Measurements from ENCODE around the gene KRTAP9-1.
"Not testable (repeated sequence)": the region's sequence is repeated elsewhere in the genome, so short reads cannot be mapped to it uniquely, and the experiment has no call there.

The KRTAP9-1 gene

GRCh38 chr17:41184480-41184961, 5.2 kb upstream of the KRTAP9-1 start, which contains the start of gene KRTAP4-1:
Gene KRTAP4-1, minus strand, starts transcription at chr17:41184911. Its CDS starts 57 bp downstream, at chr17:41184854.
- DNase-seq: no peak

GRCh38 chr17:41185001-41185400, 4.7 kb upstream of the KRTAP9-1 start:
- DNase-seq: no peak

GRCh38 chr17:41186872-41187271, 2.8 kb upstream of the KRTAP9-1 start:
- no peak for DNase-seq

- no peak for DNase-seq
Measured at GRCh38 chr17:41190328-41190727, 641 bp downstream of the KRTAP9-1 start.

GRCh38 chr17:41196068-41196467, 6.4 kb downstream of the KRTAP9-1 start:
- no peak for DNase-seq

- no peak for DNase-seq
Measured at GRCh38 chr17:41199421-41200078, 9.9 kb downstream of the KRTAP9-1 start.

- no peak for DNase-seq
Measured at GRCh38 chr17:41211845-41212466, 22.3 kb downstream of the KRTAP9-1 start.

GRCh38 chr17:41212524-41213169, 23.0 kb downstream of the KRTAP9-1 start:
- no peak for DNase-seq

- DNase-seq: no peak
Measured at GRCh38 chr17:41215681-41216080, 26.0 kb downstream of the KRTAP9-1 start.

GRCh38 chr17:41223821-41224220, 34.1 kb downstream of the KRTAP9-1 start:
- DNase-seq: no peak

GRCh38 chr17:41226051-41226450, 36.4 kb downstream of the KRTAP9-1 start:
- DNase-seq: no peak

GRCh38 chr17:41226598-41227095, 37.0 kb downstream of the KRTAP9-1 start, which contains the start of gene KRTAP9-2:
Gene KRTAP9-2, plus strand, starts transcription at chr17:41226648. Its CDS starts 7 bp downstream, at chr17:41226655.
- DNase-seq: not testable (repeated sequence)

- DNase-seq: no peak
Measured at GRCh38 chr17:41230094-41230493, 40.4 kb downstream of the KRTAP9-1 start.

GRCh38 chr17:41231731-41232130, 42.0 kb downstream of the KRTAP9-1 start:
- DNase-seq: no peak

GRCh38 chr17:41232399-41233105, 42.9 kb downstream of the KRTAP9-1 start, which contains the start of gene KRTAP9-3:
Gene KRTAP9-3, plus strand, starts transcription at chr17:41232449. Its CDS starts 53 bp downstream, at chr17:41232502.
- DNase-seq: not testable (repeated sequence)

GRCh38 chr17:41237116-41237515, 47.4 kb downstream of the KRTAP9-1 start:
- DNase-seq: not testable (repeated sequence)

GRCh38 chr17:41237949-41238437, 48.3 kb downstream of the KRTAP9-1 start, which contains the start of gene KRTAP9-8:
Gene KRTAP9-8, plus strand, starts transcription at chr17:41237999. Its CDS starts 53 bp downstream, at chr17:41238052.
- DNase-seq: not testable (repeated sequence)
